Activated T-cell treated with anti-CD3 and anti-CD28 coated beads, Interleukin-2, amount 50 U/mL, for 24 hours (primary cell): ENCODE data around the gene LYL1.
"Not testable (repeated sequence)": the region's sequence is repeated elsewhere in the genome, so short reads cannot be mapped to it uniquely, and the experiment has no call there.

Experiments
- DNase-seq: peaks from one replicate; pipeline ENCODE4 v3.0.0-alpha.2; 2020
- H3K27ac Mint-ChIP-seq: 2 replicates; pipeline ENCODE4 v1.8.0; 2020; ENCODE audit warnings: mild to moderate bottlenecking, mixed read lengths
- H3K27me3 Mint-ChIP-seq: 2 replicates; pipeline ENCODE4 v1.8.0; 2020; ENCODE audit warnings: mixed read lengths
- H3K36me3 Mint-ChIP-seq: 2 replicates; pipeline ENCODE4 v1.8.0; 2020; ENCODE audit warnings: low read depth, mixed read lengths
- H3K4me1 Mint-ChIP-seq: 2 replicates; pipeline ENCODE4 v1.8.0; 2020; ENCODE audit warnings: low read depth, mixed read lengths
- H3K4me3 Mint-ChIP-seq: 2 replicates; pipeline ENCODE4 v1.8.0; 2020; ENCODE audit warnings: mild to moderate bottlenecking, moderate library complexity, mixed read lengths
- H3K9me3 Mint-ChIP-seq: 2 replicates; pipeline ENCODE4 v1.8.0; 2020; ENCODE audit warnings: mixed read lengths

The LYL1 gene

GRCh38 chr19:13102666-13103580 lies at the start of gene LYL1:
LYL1 (minus strand) TSS chr19:13102858; CDS start chr19:13101171, 1,687 bp downstream.
- Mint-ChIP-seq H3K36me3 (peaks cover 37% of the 10 kb centered on the region), H3K4me1 (peaks cover 54% of the 10 kb centered on the region), H3K9me3 (peaks cover 3% of the 10 kb centered on the region), H3K27me3 (peaks cover 11% of the 10 kb centered on the region), H3K4me3 (peak within 1 kb of the TSS; percentile 72), H3K27ac (peak within 1 kb of the TSS; percentile 64)
- peak; percentile 68 for DNase-seq

GRCh38 chr19:13151605-13152355 lies 49.1 kb upstream of the LYL1 start:
- Mint-ChIP-seq H3K36me3 (peaks cover 58% of the 10 kb centered on the region), H3K4me1 (peaks cover 34% of the 10 kb centered on the region), H3K27me3 (no peaks in the 10 kb centered on the region), H3K9me3 (no peaks in the 10 kb centered on the region), H3K27ac (peak overlapping the region; percentile 99), H3K4me3 (peak overlapping the region; percentile 99)
- peak; percentile 96 for DNase-seq

GRCh38 chr19:13150931-13151604 lies 48.4 kb upstream of the LYL1 start:
- Mint-ChIP-seq H3K27ac (peak overlapping the region; percentile 99), H3K4me1 (peaks cover 29% of the 10 kb centered on the region), H3K4me3 (peak overlapping the region; percentile 99), H3K9me3 (no peaks in the 10 kb centered on the region), H3K27me3 (no peaks in the 10 kb centered on the region), H3K36me3 (peaks cover 61% of the 10 kb centered on the region)
- peak; percentile 65 for DNase-seq

GRCh38 chr19:13150187-13150930 lies 47.7 kb upstream of the LYL1 start, which contains the start of the genes IER2 and STX10:
IER2 (plus strand) TSS chr19:13150411; CDS start chr19:13153187, 2,776 bp downstream.
STX10 (minus strand) TSS chr19:13150375; CDS start chr19:13150173, 202 bp downstream.
- Mint-ChIP-seq H3K27me3 (no peaks in the 10 kb centered on the region), H3K4me3 (peak within 1 kb of the TSS; percentile 99), H3K36me3 (peaks cover 59% of the 10 kb centered on the region), H3K4me1 (peaks cover 26% of the 10 kb centered on the region), H3K9me3 (no peaks in the 10 kb centered on the region), H3K27ac (peak within 1 kb of the TSS; percentile 99)
- DNase-seq, result peak; percentile 94

GRCh38 chr19:13149628-13150186 lies 47.0 kb upstream of the LYL1 start:
- DNase-seq, result no peak

GRCh38 chr19:13149173-13149627 lies 46.5 kb upstream of the LYL1 start:
- Mint-ChIP-seq H3K4me1 (peaks cover 23% of the 10 kb centered on the region), H3K36me3 (peaks cover 59% of the 10 kb centered on the region), H3K27ac (peak overlapping the region; percentile 81), H3K4me3 (peak overlapping the region; percentile 99)
- H3K27me3 Mint-ChIP-seq, DNase-seq, H3K9me3 Mint-ChIP-seq: not testable (repeated sequence)

More at GRCh38 chr19:13149628-13150186, 47.0 kb upstream of the LYL1 start:
- Mint-ChIP-seq H3K27me3 (no peaks in the 10 kb centered on the region), H3K27ac (peak overlapping the region; percentile 99), H3K9me3 (no peaks in the 10 kb centered on the region), H3K4me1 (peaks cover 23% of the 10 kb centered on the region), H3K4me3 (peak overlapping the region; percentile 99), H3K36me3 (peaks cover 59% of the 10 kb centered on the region)

GRCh38 chr19:13146763-13147563 lies 44.3 kb upstream of the LYL1 start:
- no peaks in the 10 kb centered on the region for H3K27me3 Mint-ChIP-seq
- H3K4me1 Mint-ChIP-seq, result peaks cover 22% of the 10 kb centered on the region
- no peaks in the 10 kb centered on the region for H3K9me3 Mint-ChIP-seq
- peak overlapping the region; percentile 4 for H3K4me3 Mint-ChIP-seq
- no peak overlapping the region for H3K27ac Mint-ChIP-seq
- DNase-seq, result no peak
- H3K36me3 Mint-ChIP-seq, result peaks cover 54% of the 10 kb centered on the region

GRCh38 chr19:13139633-13140311 lies 37.1 kb upstream of the LYL1 start:
- peaks cover 1% of the 10 kb centered on the region for H3K4me1 Mint-ChIP-seq
- peak overlapping the region; percentile 63 for H3K27ac Mint-ChIP-seq
- no peaks in the 10 kb centered on the region for H3K9me3 Mint-ChIP-seq
- no peak overlapping the region for H3K4me3 Mint-ChIP-seq
- H3K36me3 Mint-ChIP-seq, result peaks cover 74% of the 10 kb centered on the region
- no peak for DNase-seq
- H3K27me3 Mint-ChIP-seq, result no peaks in the 10 kb centered on the region

GRCh38 chr19:13138916-13139198 lies 36.2 kb upstream of the LYL1 start:
- H3K36me3 Mint-ChIP-seq, result peaks cover 73% of the 10 kb centered on the region
- H3K4me1 Mint-ChIP-seq, result peaks cover 8% of the 10 kb centered on the region
- H3K9me3 Mint-ChIP-seq, result no peaks in the 10 kb centered on the region
- no peak overlapping the region for H3K4me3 Mint-ChIP-seq
- H3K27ac Mint-ChIP-seq, result peak overlapping the region; percentile 38
- DNase-seq, result no peak
- H3K27me3 Mint-ChIP-seq, result no peaks in the 10 kb centered on the region

- Mint-ChIP-seq H3K4me3 (no peak overlapping the region), H3K27ac (peak overlapping the region; percentile 52), H3K27me3 (no peaks in the 10 kb centered on the region), H3K9me3 (no peaks in the 10 kb centered on the region), H3K36me3 (peaks cover 74% of the 10 kb centered on the region), H3K4me1 (peaks cover 13% of the 10 kb centered on the region)
- DNase-seq, result no peak
Observed at GRCh38 chr19:13138171-13138915, 35.7 kb upstream of the LYL1 start.

- Mint-ChIP-seq H3K4me1 (peaks cover 23% of the 10 kb centered on the region), H3K9me3 (no peaks in the 10 kb centered on the region), H3K27me3 (no peaks in the 10 kb centered on the region), H3K4me3 (no peak overlapping the region), H3K27ac (peak overlapping the region; percentile 52), H3K36me3 (peaks cover 77% of the 10 kb centered on the region)
- DNase-seq, result no peak
Observed at GRCh38 chr19:13137290-13137794, 34.7 kb upstream of the LYL1 start.
